WTC11 (cell line): ENCODE results near the gene ELAVL1. TPM values are rescaled to one million over a fixed set of nuclear protein-coding genes. Genes with fewer than 3 reads are reported as not detected.

Experiments
- ATAC-seq: fragments of 200-7000 bp; cut with Tn5 transposase; 2 replicates; pipeline ENCODE4 v1.10.0; 2021; ENCODE audit warnings: mild to moderate bottlenecking, moderate library complexity
- CTCF ChIA-PET: fragments of 300-600 bp; sonication (Branson Sonifier 250); formaldehyde crosslinking; loops from one replicate; lab custom pipeline; 2021; ENCODE audit warnings: antibody characterized with exemption; lab: Charles Lee
- POLR2A ChIA-PET: fragments of 350-600 bp; sonication (Branson Sonifier 250); formaldehyde crosslinking; loops from one replicate; lab custom pipeline; 2021; ENCODE audit warnings: antibody characterized with exemption; lab: Charles Lee
- DNase-seq: peaks from one replicate; pipeline ENCODE4 v3.0.0; 2021; ENCODE audit warnings: low spot score
- H3K27ac Mint-ChIP-seq: 2 replicates; pipeline ENCODE4 v1.8.0; 2021; ENCODE audit warnings: mixed read lengths
- H3K27me3 Mint-ChIP-seq: 2 replicates; pipeline ENCODE4 v1.8.0; 2021; ENCODE audit warnings: low read depth, mild to moderate bottlenecking, moderate library complexity, mixed read lengths
- H3K36me3 Mint-ChIP-seq: 2 replicates; pipeline ENCODE4 v1.8.0; 2021; ENCODE audit warnings: mixed read lengths
- H3K4me1 Mint-ChIP-seq: 2 replicates; pipeline ENCODE4 v1.8.0; 2022; ENCODE audit warnings: mixed read lengths
- H3K4me3 Mint-ChIP-seq: 2 replicates; pipeline ENCODE4 v1.8.0; 2021; ENCODE audit warnings: mild to moderate bottlenecking, moderate library complexity, mixed read lengths
- H3K9me3 Mint-ChIP-seq: 2 replicates; pipeline ENCODE4 v1.8.0; 2021; ENCODE audit warnings: mixed read lengths
- AR ChIP-seq: fragments of 250-450 bp; sonication (Bioruptor Pico); IDR thresholded peaks from 2 replicates; pipeline ENCODE4 v1.9.0; 2021; ENCODE audit warnings: mild to moderate bottlenecking
- ARID4B ChIP-seq: sonication (generic); formaldehyde crosslinking; IDR thresholded peaks from 2 replicates; pipeline ENCODE4 v1.8.0; 2023; ENCODE audit warnings: missing genetic modification reagents, mild to moderate bottlenecking, borderline replicate concordance
- ATF3 ChIP-seq: sonication (generic); formaldehyde crosslinking; conservative IDR thresholded peaks from 2 replicates; pipeline ENCODE4 v1.8.1; 2022; ENCODE audit warnings: mild to moderate bottlenecking, missing genetic modification reagents
- CREB1 ChIP-seq: sonication (generic); formaldehyde crosslinking; IDR thresholded peaks from 2 replicates; pipeline ENCODE4 v1.8.0; 2023; ENCODE audit warnings: mild to moderate bottlenecking, missing genetic modification reagents
- FOXP4 ChIP-seq: sonication (generic); formaldehyde crosslinking; IDR thresholded peaks from 2 replicates; pipeline ENCODE4 v1.8.0; 2022; ENCODE audit warnings: mild to moderate bottlenecking, missing genetic modification reagents
- NFE2L1 ChIP-seq: sonication (generic); formaldehyde crosslinking; IDR thresholded peaks from 2 replicates; pipeline ENCODE4 v1.8.1; 2023; ENCODE audit warnings: missing genetic modification reagents
- TCF7 ChIP-seq: sonication (generic); formaldehyde crosslinking; IDR thresholded peaks from 2 replicates; pipeline ENCODE4 v1.8.0; 2022; ENCODE audit warnings: mild to moderate bottlenecking, low read depth, missing genetic modification reagents, moderate library complexity
- ZNF317 ChIP-seq: sonication (generic); formaldehyde crosslinking; IDR thresholded peaks from 2 replicates; pipeline ENCODE4 v1.8.1; 2023; ENCODE audit warnings: low read depth, mild to moderate bottlenecking, moderate library complexity, missing genetic modification reagents, borderline replicate concordance
- ZNF416 ChIP-seq: fragments of 250-450 bp; sonication (Bioruptor Pico); IDR thresholded peaks from 2 replicates; pipeline ENCODE4 v1.9.0; 2021; ENCODE audit warnings: mild to moderate bottlenecking, inconsistent platforms
- total RNA-seq: library from RNA; stranded (reverse); gene quantifications from 3 replicates; pipeline ENCODE4 v1.2.3, GENCODE V29; 2021

The ELAVL1 gene
- total RNA-seq, 1 experiment from 2014 or later, result 160 TPM

GRCh38 chr19:7910321-7911161 is 94.9 kb downstream of the ELAVL1 start:
- H3K9me3 Mint-ChIP-seq, result no peaks in the 10 kb centered on the region

More at GRCh38 chr19:7910321-7911161, 94.9 kb downstream of the ELAVL1 start:
- Mint-ChIP-seq H3K27me3 (peaks cover 14% of the 10 kb centered on the region), H3K27ac (no peak overlapping the region), H3K4me1 (peaks cover 4% of the 10 kb centered on the region), H3K4me3 (no peak overlapping the region), H3K36me3 (peaks cover 11% of the 10 kb centered on the region)
- DNase-seq (no peak), ATAC-seq (no peak)
- CTCF ChIA-PET, result interaction anchor here (1.1 to 1.4 kb wide), 2 partner anchors 49 to 52 kb away, joined by 3 read pairs; no protein-coding TSS in a partner anchor
- POLR2A ChIA-PET, result no interaction called here
- TF ChIP-seq ATF3 (CRISPR knock-in tag), result no peak
- no peak for TF ChIP-seq ZNF317 (CRISPR knock-in tag)
- no peak for TF ChIP-seq ARID4B (CRISPR knock-in tag)
- no peak for TF ChIP-seq AR (CRISPR knock-in tag)
- TF ChIP-seq TCF7 (CRISPR knock-in tag), result no peak
- no peak for TF ChIP-seq FOXP4
- TF ChIP-seq ZNF416 (CRISPR knock-in tag), result no peak
- no peak for TF ChIP-seq CREB1 (CRISPR knock-in tag)
- TF ChIP-seq NFE2L1, result no peak
